Activated T-helper 9 cell treated with anti-CD3 and anti-CD28 coated beads, Interleukin-2, amount 50 U/mL, for 16 hours (primary cell): ENCODE data around the gene AGGF1.
"Not testable (repeated sequence)": the region's sequence is repeated elsewhere in the genome, so short reads cannot be mapped to it uniquely, and the experiment has no call there.

Experiments
- DNase-seq: peaks from one replicate; pipeline ENCODE4 v3.0.0-alpha.2; 2020; ENCODE audit warnings: low read depth

The AGGF1 gene

DNA sequence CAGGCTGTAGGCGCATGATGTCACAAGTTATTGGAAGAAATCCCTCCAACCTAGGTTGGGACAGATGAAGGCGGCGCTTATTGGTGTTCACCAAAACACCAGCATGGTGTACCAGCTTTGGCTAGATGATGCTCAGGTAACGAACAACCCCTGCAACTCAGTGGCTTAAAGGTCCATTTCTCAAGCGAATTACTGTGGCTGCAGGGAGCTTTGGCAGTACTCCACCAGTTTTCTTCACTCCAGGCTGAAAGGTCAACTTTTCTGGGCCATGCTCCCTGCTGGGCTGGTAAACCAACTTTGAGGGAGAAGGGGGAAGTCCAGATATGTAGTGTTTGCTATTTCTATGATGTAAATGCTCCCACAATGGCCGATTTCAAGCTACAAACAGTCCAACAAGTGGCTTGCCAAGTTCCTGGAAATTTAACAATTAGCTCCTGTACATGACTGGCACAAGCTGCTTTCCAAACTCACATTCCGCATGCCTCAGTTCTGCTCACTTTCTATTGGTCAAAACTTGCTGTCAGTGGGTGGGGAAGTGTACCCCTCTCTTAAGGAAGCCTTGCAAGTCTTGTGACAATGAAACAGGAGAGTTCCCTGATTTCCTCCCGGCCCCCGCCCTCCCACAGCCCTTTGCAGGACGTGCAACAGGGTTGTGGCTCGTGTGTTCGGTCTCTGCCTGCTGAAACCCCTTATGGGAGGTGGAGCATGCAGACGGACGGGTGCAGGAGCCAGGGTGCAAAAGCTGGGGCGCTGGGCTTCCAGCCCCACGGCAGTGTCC is 57.5 kb downstream of the AGGF1 start:
- DNase-seq, result no peak

GRCh38 chr5:77095189-77095588 is 65.0 kb downstream of the AGGF1 start:
- no peak for DNase-seq

- DNase-seq, result no peak
Observed at GRCh38 chr5:77101298-77101697, 71.1 kb downstream of the AGGF1 start.

DNA sequence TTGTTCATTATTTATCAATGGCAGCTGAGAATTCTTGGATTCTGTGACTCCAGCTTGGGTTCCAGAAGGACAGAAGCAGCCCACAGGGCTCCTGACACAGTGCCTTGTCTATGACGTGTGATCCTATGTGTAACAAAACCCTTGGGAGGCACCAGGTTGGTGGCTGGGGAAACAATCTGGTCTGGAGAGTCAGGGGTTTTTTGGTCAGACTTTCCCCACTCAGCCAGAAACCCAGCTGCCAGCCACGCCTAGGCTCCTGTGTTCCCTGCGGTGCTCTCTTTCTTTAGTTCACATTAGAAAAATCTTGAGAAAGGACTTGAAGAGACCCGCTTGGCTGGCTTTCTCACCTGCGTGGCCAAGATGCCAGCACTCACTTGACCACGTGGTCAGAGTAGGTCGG is 72.3 kb downstream of the AGGF1 start:
- no peak for DNase-seq

DNA sequence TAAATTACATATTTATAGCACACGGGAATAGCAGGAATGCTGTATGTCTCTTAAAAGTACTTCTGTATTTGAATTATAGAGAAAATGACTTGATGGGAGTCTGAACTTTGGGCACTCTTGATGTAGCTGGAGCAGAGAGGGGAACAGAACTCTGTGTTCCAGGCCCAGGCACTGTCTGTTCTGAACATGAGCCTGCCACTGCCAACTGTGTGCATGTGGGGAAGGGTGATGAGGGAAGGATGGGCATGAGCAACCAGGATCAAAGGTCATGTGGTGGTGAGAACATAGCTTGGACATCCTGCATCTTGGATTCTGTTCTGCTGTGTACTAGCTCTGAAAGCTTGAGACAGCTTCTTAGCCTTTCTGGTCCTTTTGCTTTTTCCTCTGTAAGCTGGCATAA is 73.3 kb downstream of the AGGF1 start:
- no peak for DNase-seq

GRCh38 chr5:77104813-77105212 is 74.6 kb downstream of the AGGF1 start:
- DNase-seq, result no peak

GRCh38 chr5:77107035-77107434 is 76.8 kb downstream of the AGGF1 start:
- DNase-seq, result not testable (repeated sequence)
